HepG2 (cell line): ENCODE data around the gene GNG2. TPM values are rescaled to one million over a fixed set of nuclear protein-coding genes. Genes with fewer than 3 reads are reported as not detected.

ENCODE experiments used
- ATAC-seq: fragments of 200-7000 bp; cut with Tn5 transposase; 3 replicates; pipeline ENCODE4 v1.9.1; 2020; ENCODE audit warnings: mild to moderate bottlenecking, moderate library complexity
- BruUV-seq: library from RNA; stranded (reverse); fragments of 400-500 nt; replicated peaks from 2 replicates; lab custom pipeline; 2021; lab: Mats Ljungman, UMichigan
- CTCF ChIA-PET: fragments of 300-600 bp; formaldehyde crosslinking; extraction: SDS; loops from one replicate; lab custom pipeline; 2021; ENCODE audit warnings: low total read pairs, inconsistent platforms, low intra/inter-chr PET ratio; lab: Yijun Ruan, JAX
- POLR2A ChIA-PET: fragments of 350-600 bp; sonication (Branson Sonifier 250); formaldehyde crosslinking; loops from one replicate; lab custom pipeline; 2020; ENCODE audit warnings: antibody characterized with exemption, inconsistent platforms; lab: Yijun Ruan, JAX
- DNase-seq: peaks from one replicate; pipeline ENCODE4 v3.0.0-alpha.2; 2015; ENCODE audit warnings: low spot score
- FAIRE-seq: peaks from 3 replicates; lab custom pipeline; 2011; peaks lifted over from hg19 to GRCh38; lab: Jason Lieb, UNC
- H2AFZ ChIP-seq: one replicate; pipeline ENCODE4 v1.6.1; 2011; ENCODE audit warnings: low read length, inconsistent platforms
- H3K27ac ChIP-seq: fragments of 300-600 bp; 3 replicates; pipeline ENCODE4 v1.8.0; 2011; ENCODE audit warnings: mixed run types, mild to moderate bottlenecking, mixed read lengths, low read length, inconsistent platforms; ENCODE audit not compliant: insufficient read depth; ENCODE audit errors: extremely low read length
- H3K27me3 ChIP-seq, 2 experiments: fragments of 200-600 bp in 1 of 2; 2 replicates in 1 of 2; 3 replicates in 1 of 2; pipeline versions ENCODE4 v1.6.0 to v1.8.0; 2011; ENCODE audit warnings: low read length in 2 of 2, mild to moderate bottlenecking in 2 of 2, moderate library complexity in 2 of 2, inconsistent platforms in 1 of 2; ENCODE audit not compliant: insufficient read depth in 2 of 2, control insufficient read depth in 1 of 2
- H3K36me3 ChIP-seq, 2 experiments: fragments of 200-600 bp in 1 of 2; replicated peaks in 1 of 2; 2 replicates in 1 of 2; 3 replicates in 1 of 2; pipeline versions ENCODE4 v1.5.1 to v1.8.0; 2011; ENCODE audit warnings: low read length in 2 of 2, inconsistent platforms in 1 of 2; ENCODE audit not compliant: insufficient read depth in 2 of 2, control insufficient read depth in 1 of 2
- H3K4me1 ChIP-seq: 2 replicates; pipeline ENCODE4 v1.5.1; 2012; ENCODE audit warnings: low read length, inconsistent platforms; ENCODE audit not compliant: insufficient read depth
- H3K4me2 ChIP-seq: 2 replicates; pipeline ENCODE4 v1.6.0; 2011; ENCODE audit warnings: low read depth, low read length, inconsistent platforms
- H3K4me3 ChIP-seq, 3 experiments: fragments of 200-600 bp in 1 of 3; sonication (generic), shearing (Covaris generic) in 1 of 3; replicated peaks in 1 of 3; 2 replicates each; pipeline ENCODE4 v1.5.1; 2011 to 2016; ENCODE audit warnings: low read length in 3 of 3, inconsistent platforms in 2 of 3, low read depth in 2 of 3, mild to moderate bottlenecking in 2 of 3, control low read depth in 1 of 3, mixed read lengths in 1 of 3; ENCODE audit not compliant: insufficient read depth in 1 of 3
- H3K79me2 ChIP-seq: one replicate; pipeline ENCODE4 v1.6.1; 2011; ENCODE audit warnings: low read length, inconsistent platforms; ENCODE audit not compliant: insufficient read depth
- H3K9ac ChIP-seq: 2 replicates; pipeline ENCODE4 v1.6.0; 2011; ENCODE audit warnings: mild to moderate bottlenecking, low read depth, low read length, inconsistent platforms; ENCODE audit not compliant: insufficient read depth
- H3K9me3 ChIP-seq: 2 replicates; pipeline ENCODE4 v1.5.1; 2012; ENCODE audit warnings: mild to moderate bottlenecking, low read length
- H4K20me1 ChIP-seq: 2 replicates; pipeline ENCODE4 v1.6.0; 2011; ENCODE audit warnings: inconsistent platforms, mild to moderate bottlenecking, low read length, moderate library complexity; ENCODE audit not compliant: insufficient read depth
- CBFB ChIP-seq: sonication (generic); formaldehyde crosslinking; IDR thresholded peaks from 2 replicates; pipeline ENCODE4 v1.4.0; 2020; ENCODE audit warnings: missing genetic modification reagents
- CREM ChIP-seq, 2 experiments: sonication (generic) in 1 of 2; formaldehyde crosslinking in 1 of 2; IDR thresholded peaks; 2 replicates each; pipeline versions ENCODE4 v1.4.0 to v1.6.1; 2016 to 2020; ENCODE audit warnings: antibody characterized with exemption in 1 of 2, mild to moderate bottlenecking in 1 of 2, missing genetic modification reagents in 1 of 2
- HNRNPK ChIP-seq: fragments of 200-400 bp; formaldehyde crosslinking; IDR thresholded peaks from 2 replicates; pipeline ENCODE4 v1.6.1; 2018; ENCODE audit warnings: low read length, low read depth, moderate library complexity, mild to moderate bottlenecking; ENCODE audit not compliant: poor library complexity, severe bottlenecking
- NFRKB ChIP-seq: fragments of 450-650 bp; IDR thresholded peaks from 2 replicates; pipeline ENCODE4 v1.6.1; 2017
- PHF21A ChIP-seq: sonication (generic); formaldehyde crosslinking; IDR thresholded peaks from 2 replicates; pipeline ENCODE4 v1.5.0; 2020; ENCODE audit warnings: mild to moderate bottlenecking, missing genetic modification reagents
- ZFYVE20 ChIP-seq: sonication (generic); formaldehyde crosslinking; IDR thresholded peaks from 2 replicates; pipeline ENCODE4 v1.8.0; 2023; ENCODE audit warnings: low read depth, mild to moderate bottlenecking, moderate library complexity, missing genetic modification reagents, borderline replicate concordance
- ZNF431 ChIP-seq: sonication (generic); formaldehyde crosslinking; IDR thresholded peaks from 2 replicates; pipeline ENCODE4 v1.9.0; 2022; ENCODE audit warnings: missing genetic modification reagents, low read depth, mild to moderate bottlenecking, borderline replicate concordance
- ZNF572 ChIP-seq: sonication (generic); formaldehyde crosslinking; IDR thresholded peaks from 2 replicates; pipeline ENCODE4 v1.5.1; 2020; ENCODE audit warnings: mild to moderate bottlenecking, missing genetic modification reagents
- ZNF773 ChIP-seq: sonication (generic); formaldehyde crosslinking; IDR thresholded peaks from 2 replicates; pipeline ENCODE4 v1.4.0; 2020; ENCODE audit warnings: missing genetic modification reagents, borderline replicate concordance
- WGBS: methylation state at CpG from one replicate; pipeline ENCODE4 v1.1.6; 2017; ENCODE audit warnings: low lambda C conversion rate; 5-methylcytosine and 5-hydroxymethylcytosine counted together
- in situ Hi-C: cut with HindIII; loops from 2 replicates; pipeline ENCODE4 v1.10.0; 2017; ENCODE audit warnings: low pct_unique_long_range_greater_than_20kb; ENCODE audit not compliant: extremely low pct_ligation_motif_present
- intact Hi-C: fragments of 100-400 bp; cut with micrococcal nuclease; formaldehyde crosslinking; loops from one replicate; pipeline ENCODE4 v1.10.0; 2022; ENCODE audit not compliant: unreplicated experiment
- polyA plus RNA-seq, 8 experiments: library from polyadenylated mRNA; depleted of rRNA in 3 of 8; stranded (reverse) in 7 of 8; unstranded in 1 of 8; fragments of >200 nt; fragmentation: Illumina TruSeq in 4 of 8; extraction: Trizol in 4 of 8; gene quantifications; 2 replicates each; pipeline versions ENCODE4 v1.2.1 to v1.2.3, GENCODE V29; 2011 to 2016; ENCODE audit warnings: low read depth in 4 of 8, missing spikeins in 1 of 8, mixed read lengths in 1 of 8; ENCODE audit not compliant: insufficient read depth in 1 of 8
- total RNA-seq, 5 experiments: library from RNA; depleted of rRNA; stranded (reverse); fragments of >200 nt; fragmentation: Illumina TruSeq; extraction: Trizol; gene quantifications; 2 replicates each; pipeline ENCODE4 v1.2.3, GENCODE V29; 2016; ENCODE audit warnings: low read depth in 1 of 5
- TF ChIP-seq, protein P1 (sequence below): IDR thresholded peaks from 2 replicates; pipeline ENCODE4 v1.6.1; 2016; ENCODE audit warnings: mild to moderate bottlenecking

Gene GNG2
- total and polyA plus RNA-seq, 2 of the 13 experiments (the other 11 are each of a cell fraction or from before 2014, with no cell fraction given) = not detected

- Histone ChIP-seq H3K27me3 (no peaks in the 10 kb centered on the region), H3K9ac (no peak overlapping the region), H3K79me2 (no peaks in the 10 kb centered on the region), H4K20me1 (no peaks in the 10 kb centered on the region), H3K4me2 (no peak overlapping the region), H3K27ac (no peak overlapping the region), H3K4me3 (no peak overlapping the region), H3K4me1 (no peaks in the 10 kb centered on the region), H3K36me3 (no peaks in the 10 kb centered on the region), H2AFZ (no peak overlapping the region), H3K9me3 (peaks cover 14% of the 10 kb centered on the region; the same call in 1 of the 2 replicates)
- TF ChIP-seq ZFYVE20 (no peak), HNRNPK (no peak), ZNF431 (CRISPR knock-in tag) (no peak), ZNF572 (CRISPR knock-in tag) (no peak), CBFB (no peak), ZNF773 (no peak), NFRKB (no peak)
- no TSS peak for BruUV-seq
- DNase-seq (no peak), FAIRE-seq (no peak), ATAC-seq (no peak)
- intact Hi-C loops = no loop called here
- in situ Hi-C loops = no loop called here
- ChIA-PET CTCF (no interaction called here), POLR2A (no interaction called here)
Measured at GRCh38 chr14:51960866-51961265, 100.5 kb downstream of the GNG2 start.

DNA sequence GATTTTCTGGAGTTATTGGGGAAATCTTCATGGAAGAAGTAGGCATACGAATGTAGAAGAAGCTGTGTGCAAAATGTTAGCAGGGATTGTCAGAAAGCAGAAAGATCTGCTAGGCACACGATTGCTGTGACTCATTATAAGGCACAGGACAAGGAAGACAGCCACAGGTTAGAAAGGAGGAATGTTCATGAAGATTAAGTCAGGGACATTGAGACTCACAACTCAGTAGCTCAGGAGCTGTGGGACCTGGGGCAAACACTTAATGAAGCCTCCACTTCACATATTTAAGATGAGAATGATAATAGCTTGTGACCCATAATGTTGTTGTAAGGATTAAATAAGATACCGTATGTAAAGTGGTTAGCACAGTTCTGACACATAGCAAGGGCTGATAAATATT lies 102.3 kb downstream of the GNG2 start:
- Histone ChIP-seq H3K79me2 (no peaks in the 10 kb centered on the region), H4K20me1 (no peaks in the 10 kb centered on the region), H3K27ac (no peak overlapping the region), H2AFZ (no peak overlapping the region), H3K4me3 (no peak overlapping the region), H3K27me3 (peaks cover 0 to 14% of the 10 kb centered on the region in 2 experiments; a peak in 2 of 5 replicates), H3K9me3 (peaks cover 14% of the 10 kb centered on the region; the same call in 1 of the 2 replicates), H3K36me3 (no peaks in the 10 kb centered on the region), H3K4me1 (no peaks in the 10 kb centered on the region), H3K4me2 (no peak overlapping the region), H3K9ac (no peak overlapping the region)
- DNase-seq = no peak
- intact Hi-C loops (no loop called here), in situ Hi-C loops (no loop called here)
- no TSS peak for BruUV-seq
- ChIA-PET POLR2A (no interaction called here), CTCF (no interaction called here)
- no peak for ATAC-seq
- TF ChIP-seq, protein P1, sequence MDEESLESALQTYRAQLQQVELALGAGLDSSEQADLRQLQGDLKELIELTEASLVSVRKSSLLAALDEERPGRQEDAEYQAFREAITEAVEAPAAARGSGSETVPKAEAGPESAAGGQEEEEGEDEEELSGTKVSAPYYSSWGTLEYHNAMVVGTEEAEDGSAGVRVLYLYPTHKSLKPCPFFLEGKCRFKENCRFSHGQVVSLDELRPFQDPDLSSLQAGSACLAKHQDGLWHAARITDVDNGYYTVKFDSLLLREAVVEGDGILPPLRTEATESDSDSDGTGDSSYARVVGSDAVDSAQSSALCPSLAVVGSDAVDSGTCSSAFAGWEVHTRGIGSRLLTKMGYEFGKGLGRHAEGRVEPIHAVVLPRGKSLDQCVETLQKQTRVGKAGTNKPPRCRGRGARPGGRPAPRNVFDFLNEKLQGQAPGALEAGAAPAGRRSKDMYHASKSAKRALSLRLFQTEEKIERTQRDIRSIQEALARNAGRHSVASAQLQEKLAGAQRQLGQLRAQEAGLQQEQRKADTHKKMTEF (CRISPR knock-in tag) = no peak
- TF ChIP-seq CREM (IDR thresholded peaks at IDR 0.05) = no peak
- TF ChIP-seq CREM (CRISPR knock-in tag; IDR thresholded peaks at IDR 0.05) = no peak
- no peak for TF ChIP-seq PHF21A (CRISPR knock-in tag)
- 2% methylated on average over 2 of the region's 3 CpGs for WGBS
- FAIRE-seq = no peak
